Measurements from ENCODE around the gene ASGR2. TPM values are rescaled to one million over a fixed set of nuclear protein-coding genes. Genes with fewer than 3 reads are reported as not detected.

The ASGR2 gene
- total and polyA plus RNA-seq, 2 of the 13 experiments (the other 11 are each of a cell fraction or from before 2014, with no cell fraction given), result 320 to 754 TPM

DNA sequence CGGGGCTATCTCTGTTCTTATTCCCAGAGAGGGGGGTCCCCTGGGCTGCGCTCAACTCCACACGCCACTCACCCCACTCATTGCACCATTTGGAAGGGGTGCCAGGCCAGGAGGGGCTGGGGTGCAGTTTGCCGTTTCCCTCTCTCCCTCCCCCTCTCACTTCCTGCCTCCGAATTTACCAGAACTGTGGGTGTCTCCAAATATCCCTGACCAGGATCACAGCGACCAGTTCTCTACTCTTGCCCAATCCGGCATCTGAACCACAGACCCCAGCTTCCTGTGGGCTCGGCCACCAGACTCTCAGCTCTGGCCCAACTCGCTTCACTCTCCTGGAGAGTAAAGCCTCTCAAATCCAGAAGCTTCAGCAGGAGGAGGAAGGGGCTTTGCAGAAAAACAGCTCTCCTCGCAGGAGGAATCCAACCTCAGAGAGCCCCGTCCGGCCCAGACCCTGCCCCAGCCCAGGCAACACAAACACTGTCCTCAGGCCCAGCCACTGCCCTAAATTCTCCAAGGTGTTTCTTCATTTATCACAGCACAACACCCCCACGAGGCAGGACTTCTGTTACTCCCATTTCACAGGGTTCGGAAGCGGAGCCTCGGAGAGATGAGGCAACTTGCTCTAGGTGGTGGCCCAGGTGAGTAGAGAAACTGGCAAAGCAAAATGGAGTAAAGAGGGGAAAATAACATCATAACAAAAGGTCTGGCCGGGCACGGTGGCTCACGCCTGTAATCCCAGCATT, 423 bp upstream of the ASGR2 start (continued):
- TF ChIP-seq, protein P1, sequence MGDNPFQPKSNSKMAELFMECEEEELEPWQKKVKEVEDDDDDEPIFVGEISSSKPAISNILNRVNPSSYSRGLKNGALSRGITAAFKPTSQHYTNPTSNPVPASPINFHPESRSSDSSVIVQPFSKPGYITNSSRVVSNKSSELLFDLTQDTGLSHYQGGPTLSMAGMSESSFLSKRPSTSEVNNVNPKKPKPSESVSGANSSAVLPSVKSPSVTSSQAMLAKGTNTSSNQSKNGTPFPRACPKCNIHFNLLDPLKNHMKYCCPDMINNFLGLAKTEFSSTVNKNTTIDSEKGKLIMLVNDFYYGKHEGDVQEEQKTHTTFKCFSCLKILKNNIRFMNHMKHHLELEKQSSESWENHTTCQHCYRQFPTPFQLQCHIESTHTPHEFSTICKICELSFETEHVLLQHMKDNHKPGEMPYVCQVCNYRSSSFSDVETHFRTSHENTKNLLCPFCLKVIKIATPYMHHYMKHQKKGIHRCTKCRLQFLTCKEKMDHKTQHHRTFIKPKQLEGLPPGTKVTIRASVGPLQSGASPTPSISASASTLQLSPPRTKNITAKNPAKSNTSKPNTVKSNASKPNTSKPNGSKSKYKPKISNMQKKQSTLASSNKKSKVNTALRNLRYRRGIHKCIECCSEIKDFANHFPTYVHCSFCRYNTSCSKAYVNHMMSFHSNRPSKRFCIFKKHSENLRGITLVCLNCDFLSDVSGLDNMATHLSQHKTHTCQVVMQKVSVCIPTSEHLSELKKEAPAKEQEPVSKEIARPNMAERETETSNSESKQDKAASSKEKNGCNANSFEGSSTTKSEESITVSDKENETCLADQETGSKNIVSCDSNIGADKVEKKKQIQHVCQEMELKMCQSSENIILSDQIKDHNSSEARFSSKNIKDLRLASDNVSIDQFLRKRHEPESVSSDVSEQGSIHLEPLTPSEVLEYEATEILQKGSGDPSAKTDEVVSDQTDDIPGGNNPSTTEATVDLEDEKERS (CRISPR knock-in tag; IDR thresholded peaks at IDR 0.05), result peak; percentile 83
- 0 out of 2 replicates have a peak, but pooled peaks have one; percentile 11 for TF ChIP-seq ZIK1 (CRISPR knock-in tag; IDR thresholded peaks at IDR 0.05; ENCODE audit: borderline replicate concordance, low read depth)
- TF ChIP-seq, protein P2, sequence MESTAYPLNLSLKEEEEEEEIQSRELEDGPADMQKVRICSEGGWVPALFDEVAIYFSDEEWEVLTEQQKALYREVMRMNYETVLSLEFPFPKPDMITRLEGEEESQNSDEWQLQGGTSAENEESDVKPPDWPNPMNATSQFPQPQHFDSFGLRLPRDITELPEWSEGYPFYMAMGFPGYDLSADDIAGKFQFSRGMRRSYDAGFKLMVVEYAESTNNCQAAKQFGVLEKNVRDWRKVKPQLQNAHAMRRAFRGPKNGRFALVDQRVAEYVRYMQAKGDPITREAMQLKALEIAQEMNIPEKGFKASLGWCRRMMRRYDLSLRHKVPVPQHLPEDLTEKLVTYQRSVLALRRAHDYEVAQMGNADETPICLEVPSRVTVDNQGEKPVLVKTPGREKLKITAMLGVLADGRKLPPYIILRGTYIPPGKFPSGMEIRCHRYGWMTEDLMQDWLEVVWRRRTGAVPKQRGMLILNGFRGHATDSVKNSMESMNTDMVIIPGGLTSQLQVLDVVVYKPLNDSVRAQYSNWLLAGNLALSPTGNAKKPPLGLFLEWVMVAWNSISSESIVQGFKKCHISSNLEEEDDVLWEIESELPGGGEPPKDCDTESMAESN (CRISPR knock-in tag; conservative IDR thresholded peaks at IDR 0.05), result no peak
- no peak for TF ChIP-seq XRCC5 (optimal IDR thresholded peaks at IDR 0.05; ENCODE audit: low read length)
- no peak for TF ChIP-seq SNRNP70 (IDR thresholded peaks at IDR 0.05; ENCODE audit: low read depth, low read length)
- no peak; the same call in 1 of the 2 replicates for TF ChIP-seq KLF6 (CRISPR knock-in tag; IDR thresholded peaks at IDR 0.05)
- no peak for TF ChIP-seq NCOA5 (CRISPR knock-in tag; IDR thresholded peaks at IDR 0.05)
- no peak for TF ChIP-seq SNAI1 (CRISPR knock-in tag; IDR thresholded peaks at IDR 0.05; ENCODE audit: borderline replicate concordance)
- no peak for TF ChIP-seq ZNF652 (CRISPR knock-in tag; IDR thresholded peaks at IDR 0.05; ENCODE audit: borderline replicate concordance, low read depth)
- no peak for TF ChIP-seq CBX2 (IDR thresholded peaks at IDR 0.05; ENCODE audit: low read depth, low read length)
- no peak for TF ChIP-seq CBX2 (CRISPR knock-in tag; IDR thresholded peaks at IDR 0.05; ENCODE audit: low read depth)
- TF ChIP-seq, protein P3, sequence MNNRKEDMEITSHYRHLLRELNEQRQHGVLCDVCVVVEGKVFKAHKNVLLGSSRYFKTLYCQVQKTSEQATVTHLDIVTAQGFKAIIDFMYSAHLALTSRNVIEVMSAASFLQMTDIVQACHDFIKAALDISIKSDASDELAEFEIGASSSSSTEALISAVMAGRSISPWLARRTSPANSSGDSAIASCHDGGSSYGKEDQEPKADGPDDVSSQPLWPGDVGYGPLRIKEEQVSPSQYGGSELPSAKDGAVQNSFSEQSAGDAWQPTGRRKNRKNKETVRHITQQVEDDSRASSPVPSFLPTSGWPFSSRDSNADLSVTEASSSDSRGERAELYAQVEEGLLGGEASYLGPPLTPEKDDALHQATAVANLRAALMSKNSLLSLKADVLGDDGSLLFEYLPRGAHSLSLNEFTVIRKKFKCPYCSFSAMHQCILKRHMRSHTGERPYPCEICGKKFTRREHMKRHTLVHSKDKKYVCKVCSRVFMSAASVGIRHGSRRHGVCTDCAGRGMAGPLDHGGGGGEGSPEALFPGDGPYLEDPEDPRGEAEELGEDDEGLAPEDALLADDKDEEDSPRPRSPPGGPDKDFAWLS (CRISPR knock-in tag; IDR thresholded peaks at IDR 0.05; ENCODE audit: borderline replicate concordance), result 0 out of 2 replicates have a peak, but pooled peaks have one; percentile 19
- TF ChIP-seq ZNF749 (CRISPR knock-in tag; IDR thresholded peaks at IDR 0.05; ENCODE audit: borderline replicate concordance), result peak; percentile 2; the same call in 1 of the 2 replicates
- TF ChIP-seq ATM (IDR thresholded peaks at IDR 0.05; ENCODE audit: borderline replicate concordance), result no peak
- TF ChIP-seq ZSCAN31 (CRISPR knock-in tag; IDR thresholded peaks at IDR 0.05; ENCODE audit: low read depth), result no peak; the same call in 1 of the 2 replicates
- TF ChIP-seq, protein P4, sequence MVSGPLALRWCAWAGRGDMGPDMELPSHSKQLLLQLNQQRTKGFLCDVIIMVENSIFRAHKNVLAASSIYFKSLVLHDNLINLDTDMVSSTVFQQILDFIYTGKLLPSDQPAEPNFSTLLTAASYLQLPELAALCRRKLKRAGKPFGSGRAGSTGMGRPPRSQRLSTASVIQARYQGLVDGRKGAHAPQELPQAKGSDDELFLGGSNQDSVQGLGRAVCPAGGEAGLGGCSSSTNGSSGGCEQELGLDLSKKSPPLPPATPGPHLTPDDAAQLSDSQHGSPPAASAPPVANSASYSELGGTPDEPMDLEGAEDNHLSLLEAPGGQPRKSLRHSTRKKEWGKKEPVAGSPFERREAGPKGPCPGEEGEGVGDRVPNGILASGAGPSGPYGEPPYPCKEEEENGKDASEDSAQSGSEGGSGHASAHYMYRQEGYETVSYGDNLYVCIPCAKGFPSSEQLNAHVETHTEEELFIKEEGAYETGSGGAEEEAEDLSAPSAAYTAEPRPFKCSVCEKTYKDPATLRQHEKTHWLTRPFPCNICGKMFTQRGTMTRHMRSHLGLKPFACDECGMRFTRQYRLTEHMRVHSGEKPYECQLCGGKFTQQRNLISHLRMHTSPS (CRISPR knock-in tag; IDR thresholded peaks at IDR 0.05; ENCODE audit: low read depth), result peak; percentile 48; the same call in 1 of the 2 replicates
- TF ChIP-seq, protein P5, sequence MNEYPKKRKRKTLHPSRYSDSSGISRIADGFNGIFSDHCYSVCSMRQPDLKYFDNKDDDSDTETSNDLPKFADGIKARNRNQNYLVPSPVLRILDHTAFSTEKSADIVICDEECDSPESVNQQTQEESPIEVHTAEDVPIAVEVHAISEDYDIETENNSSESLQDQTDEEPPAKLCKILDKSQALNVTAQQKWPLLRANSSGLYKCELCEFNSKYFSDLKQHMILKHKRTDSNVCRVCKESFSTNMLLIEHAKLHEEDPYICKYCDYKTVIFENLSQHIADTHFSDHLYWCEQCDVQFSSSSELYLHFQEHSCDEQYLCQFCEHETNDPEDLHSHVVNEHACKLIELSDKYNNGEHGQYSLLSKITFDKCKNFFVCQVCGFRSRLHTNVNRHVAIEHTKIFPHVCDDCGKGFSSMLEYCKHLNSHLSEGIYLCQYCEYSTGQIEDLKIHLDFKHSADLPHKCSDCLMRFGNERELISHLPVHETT (CRISPR knock-in tag; conservative IDR thresholded peaks at IDR 0.05), result no peak
- no peak for TF ChIP-seq PTBP1 (IDR thresholded peaks at IDR 0.05; ENCODE audit: low read depth, low read length, poor library complexity, severe bottlenecking)
- peak; percentile 69; the same call in 1 of the 2 replicates for TF ChIP-seq ZNF747 (CRISPR knock-in tag; IDR thresholded peaks at IDR 0.05; ENCODE audit: borderline replicate concordance)
